ENCODE measurements around the gene JAG1.
A peak's percentile ranks its signal among the peaks of the same experiment; 100 is the strongest.

JAG1 gene

GRCh38 chr20:10597637-10598036 lies 76.2 kb downstream of the JAG1 start:
- no peak for DNase-seq (ENCODE audit: low read depth, low spot score)
- no peak for TF ChIP-seq CTCF (IDR thresholded peaks at IDR 0.05; ENCODE audit: insufficient read depth, low read length, missing control alignments)
- no peak overlapping the region for H3K4me3 ChIP-seq (ENCODE audit: low read depth, low read length)
- POLR2A ChIA-PET: no interaction called here
- CTCF ChIA-PET: interaction anchor here (0.9 to 1.0 kb wide), 2 partner anchors 13 to 15 kb away, joined by 3 to 4 read pairs; no protein-coding TSS in a partner anchor

- CTCF ChIA-PET: interaction anchor here (0.9 to 1.0 kb wide), 2 partner anchors 14 kb away, joined by 3 to 4 read pairs; no protein-coding TSS in a partner anchor
- POLR2A ChIA-PET: no interaction called here
- H3K4me3 ChIP-seq (ENCODE audit: low read depth, low read length): no peak overlapping the region
- peak; percentile 44 for DNase-seq (ENCODE audit: low read depth, low spot score)
- TF ChIP-seq CTCF (IDR thresholded peaks at IDR 0.05; ENCODE audit: insufficient read depth, low read length, missing control alignments): no peak
Measured at GRCh38 chr20:10596710-10597121, 77.1 kb downstream of the JAG1 start.

GRCh38 chr20:10595985-10596384 lies 77.8 kb downstream of the JAG1 start:
- ChIA-PET POLR2A (interaction anchor here (0.7 kb wide), 1 partner anchor 13 kb away, joined by 3 read pairs; no protein-coding TSS in a partner anchor), CTCF (interaction anchor here (0.9 kb wide), 1 partner anchor 9 kb away, joined by 3 read pairs; no protein-coding TSS in a partner anchor)
- no peak for TF ChIP-seq CTCF (IDR thresholded peaks at IDR 0.05; ENCODE audit: insufficient read depth, low read length, missing control alignments)
- no peak overlapping the region for H3K4me3 ChIP-seq (ENCODE audit: low read depth, low read length)
- no peak for DNase-seq (ENCODE audit: low read depth, low spot score)

GRCh38 chr20:10595266-10595665 lies 78.5 kb downstream of the JAG1 start:
- DNase-seq (ENCODE audit: low read depth, low spot score): no peak
- ChIA-PET CTCF (no interaction called here), POLR2A (no interaction called here)
- TF ChIP-seq CTCF (IDR thresholded peaks at IDR 0.05; ENCODE audit: insufficient read depth, low read length, missing control alignments): no peak
- no peak overlapping the region for H3K4me3 ChIP-seq (ENCODE audit: low read depth, low read length)

GRCh38 chr20:10594296-10594868 lies 79.4 kb downstream of the JAG1 start:
- no peak overlapping the region for H3K4me3 ChIP-seq (ENCODE audit: low read depth, low read length)
- ChIA-PET POLR2A (no interaction called here), CTCF (no interaction called here)
- no peak for DNase-seq (ENCODE audit: low read depth, low spot score)
- no peak for TF ChIP-seq CTCF (IDR thresholded peaks at IDR 0.05; ENCODE audit: insufficient read depth, low read length, missing control alignments)

GRCh38 chr20:10591946-10592521 lies 81.8 kb downstream of the JAG1 start:
- DNase-seq (ENCODE audit: low read depth, low spot score): no peak
- POLR2A ChIA-PET: no interaction called here
- no peak overlapping the region for H3K4me3 ChIP-seq (ENCODE audit: low read depth, low read length)
- CTCF ChIA-PET: interaction anchor here (1.2 kb wide), 1 partner anchor 83 kb away, joined by 3 read pairs; no protein-coding TSS in a partner anchor
- TF ChIP-seq CTCF (IDR thresholded peaks at IDR 0.05; ENCODE audit: insufficient read depth, low read length, missing control alignments): no peak

Measured in AG04449 (cell line).